Esophagus muscularis mucosa (tissue), 4 donors: ENCODE measurements around the gene SIX2. TPM values are rescaled to one million over a fixed set of nuclear protein-coding genes. Genes with fewer than 3 reads are reported as not detected.
"Not testable (repeated sequence)": the region's sequence is repeated elsewhere in the genome, so short reads cannot be mapped to it uniquely, and the experiment has no call there.

ENCODE experiments used
- DNase-seq: peaks from one replicate; pipeline ENCODE4 v3.0.0-alpha.2; 2017; ENCODE audit errors: extremely low spot score
- H3K27ac ChIP-seq, 4 donors: fragments of 200-600 bp; sonication (generic); replicated peaks in 1 of 4; 1 replicate in 3 of 4; 2 replicates in 1 of 4; pipeline ENCODE4 v1.5.1; 2016 to 2019; ENCODE audit warnings: mild to moderate bottlenecking in 1 of 4
- H3K27me3 ChIP-seq, 4 donors: fragments of 200-600 bp; sonication (generic); one replicate each; pipeline versions ENCODE4 v1.5.1 to v1.6.0; 2016 to 2019
- H3K36me3 ChIP-seq, 4 donors: fragments of 200-600 bp; sonication (generic); one replicate each; pipeline ENCODE4 v1.5.1; 2016 to 2019
- H3K4me1 ChIP-seq, 4 donors: fragments of 200-600 bp; sonication (generic); one replicate each; pipeline ENCODE4 v1.5.1; 2016 to 2019
- H3K4me3 ChIP-seq, 4 donors: fragments of 200-600 bp; sonication (generic); 1 replicate in 2 of 4; 2 replicates in 2 of 4; pipeline ENCODE4 v1.5.1; 2016 to 2019; ENCODE audit warnings: mild to moderate bottlenecking in 4 of 4, moderate library complexity in 1 of 4
- H3K9me3 ChIP-seq, 4 donors: fragments of 200-600 bp; sonication (generic); 1 replicate in 3 of 4; 2 replicates in 1 of 4; pipeline ENCODE4 v1.5.1; 2016 to 2019
- EP300 ChIP-seq: sonication (generic); formaldehyde crosslinking; IDR thresholded peaks from one replicate; pipeline ENCODE4 v1.6.1; 2017; ENCODE audit warnings: antibody characterized with exemption
- POLR2A ChIP-seq: fragments of 450-650 bp; IDR thresholded peaks from one replicate; pipeline ENCODE4 v1.6.1; 2017; ENCODE audit warnings: antibody characterized with exemption, moderate library complexity, mild to moderate bottlenecking, low read depth
- POLR2AphosphoS5 ChIP-seq, 2 donors: sonication (generic); formaldehyde crosslinking; IDR thresholded peaks; one replicate each; pipeline ENCODE4 v1.6.1; 2017; ENCODE audit warnings: antibody characterized with exemption in 2 of 2
- WGBS: methylation state at CpG from one replicate; pipeline ENCODE4 v1.1.5; 2018; 5-methylcytosine and 5-hydroxymethylcytosine counted together
- intact Hi-C: fragments of 100-400 bp; cut with DNase I; formaldehyde crosslinking; loops from one replicate; pipeline ENCODE4 v1.15.1; 2023
- total RNA-seq, 4 donors: library from RNA; depleted of rRNA; stranded (reverse); fragments of >200 nt; gene quantifications; one replicate each; pipeline versions ENCODE4 v1.1.0 to v1.2.1, GENCODE V29; 2016
- TF ChIP-seq, protein P1 (sequence below), 3 experiments: fragments of 200-600 bp in 2 of 3; fragments of 450-650 bp in 1 of 3; sonication (generic) in 2 of 3; IDR thresholded peaks; one replicate each; pipeline ENCODE4 v1.5.1; 2017 to 2019; ENCODE audit warnings: antibody characterized with exemption in 3 of 3, mild to moderate bottlenecking in 2 of 3, moderate library complexity in 1 of 3

The SIX2 gene
- total RNA-seq, 4 donors from 2014 or later = under 0.01 to 1.9 (median 1.5) TPM

DNA sequence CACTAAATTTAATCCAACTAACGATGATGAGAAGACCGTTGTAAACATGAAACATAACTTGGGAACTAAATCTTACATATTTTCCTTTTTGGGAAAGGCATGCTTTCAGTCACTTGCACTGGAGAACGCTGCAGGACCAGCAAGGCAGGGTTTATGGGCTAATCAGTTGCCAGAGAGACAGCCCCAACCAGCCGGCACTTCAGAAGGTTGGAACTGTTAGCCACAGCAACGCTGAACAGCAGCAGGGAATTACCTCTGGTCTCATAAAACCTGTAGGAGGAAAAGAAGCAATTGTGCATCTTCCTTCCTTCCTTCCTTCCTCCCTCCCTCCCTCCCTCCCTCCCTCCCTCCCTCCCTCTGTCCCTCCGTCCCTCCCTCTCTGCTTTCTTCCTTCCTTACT lies 33.9 kb upstream of the SIX2 start:
- DNase-seq = no peak
- no peaks in the 10 kb centered on the region for H3K9me3 ChIP-seq
- no peak overlapping the region for H3K4me3 ChIP-seq
- intact Hi-C loops = no loop called here
- no peaks in the 10 kb centered on the region for H3K36me3 ChIP-seq
- WGBS = 52% methylated on average over 6 of the region's 6 CpGs
- no peaks in the 10 kb centered on the region for H3K4me1 ChIP-seq
- no peak overlapping the region for H3K27ac ChIP-seq
- no peaks in the 10 kb centered on the region for H3K27me3 ChIP-seq
- TF ChIP-seq POLR2A (no peak), POLR2AphosphoS5 (IDR thresholded peaks at IDR 0.05) (no peak)

DNA sequence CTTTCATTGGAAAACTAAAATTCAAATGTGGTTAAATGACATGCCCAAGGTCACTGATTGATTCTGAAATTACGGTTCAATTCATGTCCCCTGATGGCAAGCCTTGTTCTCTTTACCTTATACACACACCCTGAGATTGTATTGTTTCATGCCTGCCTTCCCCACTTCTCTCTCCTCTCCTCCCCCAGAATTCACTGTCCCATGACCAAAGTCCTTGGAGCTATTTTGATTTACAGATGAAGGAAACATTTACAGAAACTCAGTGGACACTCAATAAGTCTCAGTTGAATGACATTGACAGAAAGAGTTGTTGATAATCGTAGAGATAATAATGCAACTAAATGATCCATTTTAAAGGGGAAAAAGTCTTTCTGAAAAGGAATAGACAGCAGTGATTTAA lies 33.1 kb upstream of the SIX2 start:
- DNase-seq = no peak
- no peaks in the 10 kb centered on the region for H3K9me3 ChIP-seq
- H3K36me3 ChIP-seq = no peaks in the 10 kb centered on the region
- 77% methylated on average over 2 of the region's 2 CpGs for WGBS
- no peaks in the 10 kb centered on the region for H3K27me3 ChIP-seq
- intact Hi-C loops = no loop called here
- TF ChIP-seq POLR2A (no peak), POLR2AphosphoS5 (IDR thresholded peaks at IDR 0.05) (no peak), EP300 (no peak)
- TF ChIP-seq, protein P1, sequence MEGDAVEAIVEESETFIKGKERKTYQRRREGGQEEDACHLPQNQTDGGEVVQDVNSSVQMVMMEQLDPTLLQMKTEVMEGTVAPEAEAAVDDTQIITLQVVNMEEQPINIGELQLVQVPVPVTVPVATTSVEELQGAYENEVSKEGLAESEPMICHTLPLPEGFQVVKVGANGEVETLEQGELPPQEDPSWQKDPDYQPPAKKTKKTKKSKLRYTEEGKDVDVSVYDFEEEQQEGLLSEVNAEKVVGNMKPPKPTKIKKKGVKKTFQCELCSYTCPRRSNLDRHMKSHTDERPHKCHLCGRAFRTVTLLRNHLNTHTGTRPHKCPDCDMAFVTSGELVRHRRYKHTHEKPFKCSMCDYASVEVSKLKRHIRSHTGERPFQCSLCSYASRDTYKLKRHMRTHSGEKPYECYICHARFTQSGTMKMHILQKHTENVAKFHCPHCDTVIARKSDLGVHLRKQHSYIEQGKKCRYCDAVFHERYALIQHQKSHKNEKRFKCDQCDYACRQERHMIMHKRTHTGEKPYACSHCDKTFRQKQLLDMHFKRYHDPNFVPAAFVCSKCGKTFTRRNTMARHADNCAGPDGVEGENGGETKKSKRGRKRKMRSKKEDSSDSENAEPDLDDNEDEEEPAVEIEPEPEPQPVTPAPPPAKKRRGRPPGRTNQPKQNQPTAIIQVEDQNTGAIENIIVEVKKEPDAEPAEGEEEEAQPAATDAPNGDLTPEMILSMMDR (IDR thresholded peaks at IDR 0.05) = no peak
- H3K4me1 ChIP-seq = no peaks in the 10 kb centered on the region
- no peak overlapping the region for H3K27ac ChIP-seq
- no peak overlapping the region for H3K4me3 ChIP-seq

DNA sequence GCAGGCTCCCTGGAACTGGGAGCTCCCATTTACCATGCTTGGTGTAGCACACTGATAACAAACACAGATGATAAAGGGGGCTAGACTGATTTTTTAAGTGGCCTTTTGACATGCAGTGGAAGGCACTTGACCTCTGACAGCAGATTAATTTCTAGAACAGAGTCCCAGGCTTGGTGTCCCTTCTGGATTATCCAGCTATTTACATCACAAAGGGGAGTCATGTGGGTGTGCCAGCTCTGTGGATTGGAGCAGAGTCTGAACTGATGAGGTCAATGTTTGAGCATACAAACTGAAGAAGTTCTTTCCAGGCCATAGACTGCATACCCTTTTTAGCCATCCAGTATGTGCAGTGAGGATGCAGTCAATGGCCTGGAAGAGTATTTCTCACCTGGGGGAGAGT lies 31.5 kb upstream of the SIX2 start:
- TF ChIP-seq POLR2A = no peak
- TF ChIP-seq, protein P1 (IDR thresholded peaks at IDR 0.05) = no peak
- TF ChIP-seq POLR2AphosphoS5 (IDR thresholded peaks at IDR 0.05) = no peak
- TF ChIP-seq EP300 = no peak
- Histone ChIP-seq H3K4me3 (no peak overlapping the region), H3K27me3 (no peaks in the 10 kb centered on the region), H3K27ac (no peak overlapping the region), H3K4me1 (no peaks in the 10 kb centered on the region), H3K9me3 (no peaks in the 10 kb centered on the region), H3K36me3 (no peaks in the 10 kb centered on the region)
- intact Hi-C loops = no loop called here
- no peak for DNase-seq

DNA sequence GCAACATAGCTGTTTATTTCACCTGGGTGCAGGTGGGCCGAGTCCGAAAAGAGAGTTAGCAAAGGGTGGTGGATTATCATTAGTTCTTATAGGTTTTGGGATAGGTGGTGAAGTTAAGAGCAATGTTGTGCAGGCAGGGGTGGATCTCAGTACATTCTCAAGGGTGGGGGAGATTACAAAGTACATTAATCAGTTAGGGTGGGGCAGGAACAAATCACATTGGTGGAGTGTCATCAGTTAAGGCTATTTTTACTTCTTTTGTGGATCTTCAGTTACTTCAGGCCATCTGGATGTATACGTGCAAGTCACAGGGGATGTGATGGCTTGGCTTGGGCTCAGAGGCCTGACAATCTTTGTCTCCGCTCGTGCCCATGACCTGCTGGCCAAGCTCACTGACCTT lies 30.6 kb upstream of the SIX2 start:
- 87% methylated on average over 5 of the region's 5 CpGs for WGBS
- H3K4me1 ChIP-seq, DNase-seq, H3K4me3 ChIP-seq, H3K27me3 ChIP-seq, H3K9me3 ChIP-seq, intact Hi-C loops, H3K27ac ChIP-seq, H3K36me3 ChIP-seq: not testable (repeated sequence)

DNA sequence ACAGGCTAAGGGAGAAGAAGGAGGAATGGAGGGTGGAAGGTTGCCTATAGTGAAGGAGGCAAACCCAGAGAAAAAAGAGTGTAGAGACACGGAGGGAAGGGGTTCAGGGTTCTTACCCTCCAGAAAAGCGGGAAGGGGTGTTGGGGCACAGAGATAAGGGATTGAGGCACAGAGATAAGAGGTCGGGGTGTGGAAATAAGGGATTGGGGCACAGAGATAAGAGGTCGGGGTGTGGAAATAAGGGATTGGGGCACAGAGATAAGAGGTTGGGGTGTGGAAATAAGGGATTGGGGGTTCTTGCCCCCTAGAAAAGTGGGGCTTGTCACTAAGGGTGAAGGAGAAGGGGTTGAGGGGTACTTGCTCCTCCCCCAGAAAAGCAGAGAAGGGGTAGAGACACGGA lies 29.6 kb upstream of the SIX2 start:
- H3K9me3 ChIP-seq, H3K36me3 ChIP-seq, H3K4me3 ChIP-seq, H3K27me3 ChIP-seq, DNase-seq, H3K4me1 ChIP-seq, H3K27ac ChIP-seq, intact Hi-C loops: not testable (repeated sequence)
- 83% methylated on average over 5 of the region's 5 CpGs for WGBS

DNA sequence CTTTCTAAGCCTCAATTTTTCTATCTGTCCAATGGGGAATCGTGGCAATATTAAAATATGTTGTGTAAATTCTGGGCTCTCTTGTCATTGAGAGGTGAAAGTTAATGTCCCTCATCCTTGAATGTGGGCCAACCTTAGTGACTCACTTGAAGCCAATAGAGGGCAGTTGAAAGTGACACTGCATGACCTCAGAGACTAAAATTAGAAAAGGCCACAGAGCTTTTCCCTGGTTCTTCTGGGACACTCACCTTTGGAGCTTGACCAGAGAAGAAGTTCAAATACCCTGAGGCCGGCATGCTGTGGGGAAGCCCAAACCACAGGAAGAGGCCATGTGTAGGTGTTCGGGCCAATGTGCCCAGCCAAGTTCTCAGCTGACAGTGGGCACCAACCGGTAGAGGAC lies 24.1 kb upstream of the SIX2 start:
- Histone ChIP-seq H3K4me1 (no peaks in the 10 kb centered on the region), H3K27me3 (peaks cover 0 to 26% (median 0%) of the 10 kb centered on the region in 4 donors), H3K36me3 (no peaks in the 10 kb centered on the region), H3K9me3 (no peaks in the 10 kb centered on the region), H3K4me3 (no peak overlapping the region), H3K27ac (no peak overlapping the region)
- DNase-seq = no peak
- TF ChIP-seq POLR2AphosphoS5 (IDR thresholded peaks at IDR 0.05) (no peak), EP300 (no peak), POLR2A (no peak)
- TF ChIP-seq, protein P1 (IDR thresholded peaks at IDR 0.05) = no peak
- WGBS = 91% methylated on average over 4 of the region's 4 CpGs
- intact Hi-C loops = no loop called here
